ENCODE measurements around the gene FOXB1. TPM values are rescaled to one million over a fixed set of nuclear protein-coding genes. Genes with fewer than 3 reads are reported as not detected.

FOXB1 gene
- total RNA-seq, 1 experiment from 2014 or later = 2.7 TPM

GRCh38 chr15:59993950-59994401 is 10.1 kb upstream of the FOXB1 start:
- Histone ChIP-seq H3K79me2 (ENCODE audit: low read depth) (no peaks in the 10 kb centered on the region), H3K27me3 (ENCODE audit: insufficient read depth, low read depth) (no peaks in the 10 kb centered on the region), H3K27ac (no peak overlapping the region), H3K36me3 (ENCODE audit: low read depth) (no peaks in the 10 kb centered on the region), H3K4me2 (no peak overlapping the region), H2AFZ (no peak overlapping the region), H3K4me1 (replicated peaks; ENCODE audit: insufficient read depth) (no peaks in the 10 kb centered on the region), H3F3A (ENCODE audit: insufficient read depth, low read depth) (peaks cover 7% of the 10 kb centered on the region; the same call in 1 of the 2 replicates), H4K20me1 (ENCODE audit: insufficient read depth) (no peaks in the 10 kb centered on the region), H3K9me2 (ENCODE audit: insufficient read depth) (no peaks in the 10 kb centered on the region), H3K4me3 (no peak overlapping the region), H3K9me3 (ENCODE audit: insufficient read depth, low read depth) (no peaks in the 10 kb centered on the region)
- ChIA-PET POLR2A (ENCODE audit: unreplicated experiment) (no interaction called here), CTCF (no interaction called here)
- BruUV-seq (replicated peaks) = no TSS peak
- TF ChIP-seq, protein P1, sequence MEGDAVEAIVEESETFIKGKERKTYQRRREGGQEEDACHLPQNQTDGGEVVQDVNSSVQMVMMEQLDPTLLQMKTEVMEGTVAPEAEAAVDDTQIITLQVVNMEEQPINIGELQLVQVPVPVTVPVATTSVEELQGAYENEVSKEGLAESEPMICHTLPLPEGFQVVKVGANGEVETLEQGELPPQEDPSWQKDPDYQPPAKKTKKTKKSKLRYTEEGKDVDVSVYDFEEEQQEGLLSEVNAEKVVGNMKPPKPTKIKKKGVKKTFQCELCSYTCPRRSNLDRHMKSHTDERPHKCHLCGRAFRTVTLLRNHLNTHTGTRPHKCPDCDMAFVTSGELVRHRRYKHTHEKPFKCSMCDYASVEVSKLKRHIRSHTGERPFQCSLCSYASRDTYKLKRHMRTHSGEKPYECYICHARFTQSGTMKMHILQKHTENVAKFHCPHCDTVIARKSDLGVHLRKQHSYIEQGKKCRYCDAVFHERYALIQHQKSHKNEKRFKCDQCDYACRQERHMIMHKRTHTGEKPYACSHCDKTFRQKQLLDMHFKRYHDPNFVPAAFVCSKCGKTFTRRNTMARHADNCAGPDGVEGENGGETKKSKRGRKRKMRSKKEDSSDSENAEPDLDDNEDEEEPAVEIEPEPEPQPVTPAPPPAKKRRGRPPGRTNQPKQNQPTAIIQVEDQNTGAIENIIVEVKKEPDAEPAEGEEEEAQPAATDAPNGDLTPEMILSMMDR (conservative IDR thresholded peaks at IDR 0.05) = no peak
- no peak for TF ChIP-seq EZH2 (IDR thresholded peaks at IDR 0.05; ENCODE audit: low read depth)
- DNase-seq = no peak
- intact Hi-C loops (cut with micrococcal nuclease; ENCODE audit: unreplicated experiment) = no loop called here

DNA sequence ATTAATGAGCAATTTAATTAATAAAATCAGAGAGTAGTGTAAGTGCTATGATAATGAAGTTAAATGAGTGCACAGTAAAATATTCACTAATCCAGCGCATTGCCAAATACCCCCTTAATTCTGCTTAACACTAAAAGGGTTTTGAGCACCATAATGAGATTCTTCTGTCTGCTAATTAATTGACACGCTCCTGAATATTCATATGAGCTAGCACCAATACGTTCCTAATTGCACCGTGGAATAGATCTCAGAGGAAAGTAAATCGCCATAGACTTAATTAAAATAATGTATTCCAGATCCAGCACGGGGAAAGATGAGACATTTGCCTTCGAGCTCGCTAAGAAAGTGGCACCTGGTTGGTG is 9.6 kb upstream of the FOXB1 start:
- Histone ChIP-seq H3K27me3 (ENCODE audit: insufficient read depth, low read depth) (no peaks in the 10 kb centered on the region), H3K9me3 (ENCODE audit: insufficient read depth, low read depth) (no peaks in the 10 kb centered on the region), H3K27ac (no peak overlapping the region), H3K9me2 (ENCODE audit: insufficient read depth) (no peaks in the 10 kb centered on the region), H3F3A (ENCODE audit: insufficient read depth, low read depth) (peaks cover 7% of the 10 kb centered on the region; the same call in 1 of the 2 replicates), H3K4me2 (no peak overlapping the region), H3K4me3 (no peak overlapping the region), H3K36me3 (ENCODE audit: low read depth) (no peaks in the 10 kb centered on the region), H3K79me2 (ENCODE audit: low read depth) (no peaks in the 10 kb centered on the region), H2AFZ (no peak overlapping the region), H4K20me1 (ENCODE audit: insufficient read depth) (no peaks in the 10 kb centered on the region), H3K4me1 (replicated peaks; ENCODE audit: insufficient read depth) (no peaks in the 10 kb centered on the region)
- POLR2A ChIA-PET (ENCODE audit: unreplicated experiment) = no interaction called here
- CTCF ChIA-PET = no interaction called here
- intact Hi-C loops (cut with micrococcal nuclease; ENCODE audit: unreplicated experiment) = no loop called here
- DNase-seq = no peak
- no TSS peak for BruUV-seq (replicated peaks)
- TF ChIP-seq, protein P1 (conservative IDR thresholded peaks at IDR 0.05) = no peak
- TF ChIP-seq EZH2 (IDR thresholded peaks at IDR 0.05; ENCODE audit: low read depth) = no peak

DNA sequence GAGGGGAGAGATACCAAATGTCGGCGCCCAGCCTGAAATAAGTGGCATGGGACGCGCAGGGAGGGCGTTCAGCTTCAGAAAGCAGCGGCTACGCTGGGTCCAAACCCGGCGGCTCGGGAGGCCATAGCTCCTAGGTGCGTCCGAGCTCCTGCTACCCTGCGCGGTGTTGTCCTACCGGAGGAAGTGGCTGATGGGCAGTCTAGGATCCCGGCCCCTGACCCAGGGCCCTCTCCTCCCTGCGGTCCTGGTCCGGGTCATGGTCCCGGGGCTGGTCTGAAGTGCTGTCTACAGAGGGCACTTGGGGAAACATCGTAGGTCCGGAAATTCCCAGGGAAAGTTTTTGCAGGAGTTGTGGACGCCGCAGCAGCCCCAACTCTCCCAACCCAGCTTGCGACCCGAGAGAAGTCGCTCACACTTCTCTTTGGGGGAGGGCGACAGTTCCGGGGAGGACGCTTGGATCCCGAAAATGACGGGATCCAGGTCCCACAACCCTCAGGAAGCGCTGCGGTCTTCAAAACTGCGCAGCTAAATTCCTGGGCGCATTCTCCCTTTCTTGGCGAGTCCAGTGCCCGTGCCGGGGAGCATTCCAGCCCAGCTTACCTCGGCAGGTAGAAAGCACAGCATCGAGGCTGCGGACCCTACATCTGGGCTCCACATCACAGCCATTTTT is 9.1 kb upstream of the FOXB1 start:
- TF ChIP-seq, protein P1 (conservative IDR thresholded peaks at IDR 0.05) = no peak
- no peak for TF ChIP-seq EZH2 (IDR thresholded peaks at IDR 0.05; ENCODE audit: low read depth)
- no peaks in the 10 kb centered on the region for H3K36me3 ChIP-seq (ENCODE audit: low read depth)
- BruUV-seq (replicated peaks) = no TSS peak
- no peak overlapping the region for H3K4me2 ChIP-seq
- H3K27ac ChIP-seq = no peak overlapping the region
- H3K27me3 ChIP-seq (ENCODE audit: insufficient read depth, low read depth) = no peaks in the 10 kb centered on the region
- no peak for DNase-seq
- peaks cover 7% of the 10 kb centered on the region; the same call in 1 of the 2 replicates for H3F3A ChIP-seq (ENCODE audit: insufficient read depth, low read depth)
- H3K79me2 ChIP-seq (ENCODE audit: low read depth) = no peaks in the 10 kb centered on the region
- H3K4me3 ChIP-seq = no peak overlapping the region
- intact Hi-C loops (cut with micrococcal nuclease; ENCODE audit: unreplicated experiment) = loop anchor here (5.0 kb wide), 1 partner anchor 332 kb away; no protein-coding TSS in a partner anchor
- no peaks in the 10 kb centered on the region for H3K4me1 ChIP-seq (replicated peaks; ENCODE audit: insufficient read depth)
- H2AFZ ChIP-seq = no peak overlapping the region
- POLR2A ChIA-PET (ENCODE audit: unreplicated experiment) = no interaction called here
- CTCF ChIA-PET = no interaction called here
- H4K20me1 ChIP-seq (ENCODE audit: insufficient read depth) = no peaks in the 10 kb centered on the region
- no peaks in the 10 kb centered on the region for H3K9me2 ChIP-seq (ENCODE audit: insufficient read depth)
- H3K9me3 ChIP-seq (ENCODE audit: insufficient read depth, low read depth) = no peaks in the 10 kb centered on the region
